ENCODE results near the gene SEZ6L2.

DNA sequence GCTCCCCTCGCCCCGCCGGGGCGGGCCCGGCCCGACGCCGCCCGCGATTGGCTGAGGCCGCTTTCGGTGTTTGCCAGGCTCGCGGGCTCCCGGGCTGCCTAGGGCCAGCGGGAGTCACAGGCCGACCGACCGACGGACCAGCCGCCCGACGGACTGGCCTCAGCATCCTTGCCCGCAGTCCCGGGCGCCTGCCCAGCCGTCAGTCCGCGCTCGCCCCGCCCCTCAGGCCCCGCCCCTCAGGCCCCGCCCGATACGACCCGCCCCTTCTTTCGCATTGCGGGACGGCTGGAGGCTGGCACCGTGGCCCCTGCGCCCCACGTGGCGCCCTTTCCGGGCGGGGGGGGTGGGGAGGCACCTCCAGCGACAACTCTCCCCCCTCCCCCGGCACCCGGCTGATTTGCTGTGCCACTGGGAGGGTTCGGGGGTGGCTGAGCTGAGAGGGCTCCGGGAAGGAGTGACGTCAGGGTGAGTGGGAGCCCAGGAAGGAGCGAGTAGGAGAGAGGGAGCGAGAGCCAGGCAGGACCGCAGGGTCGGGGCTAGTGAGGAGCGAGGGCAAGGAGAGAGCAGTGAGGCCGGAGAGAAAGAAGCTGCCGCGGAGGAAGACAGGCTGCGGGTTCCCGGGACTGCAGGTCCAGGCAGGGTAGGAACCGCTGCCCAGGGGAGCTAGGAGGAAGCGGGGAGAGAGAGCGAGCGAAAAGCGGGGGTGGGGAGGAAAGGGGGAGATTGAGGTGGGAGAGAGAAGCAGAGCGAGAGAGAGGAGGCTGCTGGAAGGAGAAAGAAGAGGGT lies 945 bp upstream of the SEZ6L2 start, which contains the start of gene ASPHD1:
- TF ChIP-seq, protein P1, sequence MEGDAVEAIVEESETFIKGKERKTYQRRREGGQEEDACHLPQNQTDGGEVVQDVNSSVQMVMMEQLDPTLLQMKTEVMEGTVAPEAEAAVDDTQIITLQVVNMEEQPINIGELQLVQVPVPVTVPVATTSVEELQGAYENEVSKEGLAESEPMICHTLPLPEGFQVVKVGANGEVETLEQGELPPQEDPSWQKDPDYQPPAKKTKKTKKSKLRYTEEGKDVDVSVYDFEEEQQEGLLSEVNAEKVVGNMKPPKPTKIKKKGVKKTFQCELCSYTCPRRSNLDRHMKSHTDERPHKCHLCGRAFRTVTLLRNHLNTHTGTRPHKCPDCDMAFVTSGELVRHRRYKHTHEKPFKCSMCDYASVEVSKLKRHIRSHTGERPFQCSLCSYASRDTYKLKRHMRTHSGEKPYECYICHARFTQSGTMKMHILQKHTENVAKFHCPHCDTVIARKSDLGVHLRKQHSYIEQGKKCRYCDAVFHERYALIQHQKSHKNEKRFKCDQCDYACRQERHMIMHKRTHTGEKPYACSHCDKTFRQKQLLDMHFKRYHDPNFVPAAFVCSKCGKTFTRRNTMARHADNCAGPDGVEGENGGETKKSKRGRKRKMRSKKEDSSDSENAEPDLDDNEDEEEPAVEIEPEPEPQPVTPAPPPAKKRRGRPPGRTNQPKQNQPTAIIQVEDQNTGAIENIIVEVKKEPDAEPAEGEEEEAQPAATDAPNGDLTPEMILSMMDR (IDR thresholded peaks at IDR 0.05), result no peak
- no peak for TF ChIP-seq POLR2A (IDR thresholded peaks at IDR 0.05)
